Thyroid gland (tissue), 4 donors: ENCODE results near the gene HUWE1. TPM values are rescaled to one million over a fixed set of nuclear protein-coding genes. Genes with fewer than 3 reads are reported as not detected.
"Not testable (repeated sequence)": the region's sequence is repeated elsewhere in the genome, so short reads cannot be mapped to it uniquely, and the experiment has no call there.

Source experiments
- DNase-seq, 2 donors: peaks; one replicate each; pipeline ENCODE4 v3.0.0-alpha.2; 2019
- H3K27ac ChIP-seq, 3 donors: fragments of 200-600 bp; sonication (generic); 1 replicate in 2 of 3; 2 replicates in 1 of 3; pipeline ENCODE4 v1.5.1; 2016 to 2019; ENCODE audit warnings: mild to moderate bottlenecking in 1 of 3, moderate library complexity in 1 of 3
- H3K27me3 ChIP-seq: fragments of 200-600 bp; sonication (generic); one replicate; pipeline ENCODE4 v1.5.1; 2019
- H3K36me3 ChIP-seq, 2 donors: fragments of 200-600 bp; sonication (generic); one replicate each; pipeline ENCODE4 v1.5.1; 2016 to 2019
- H3K4me1 ChIP-seq, 2 donors: fragments of 200-600 bp; sonication (generic); one replicate each; pipeline ENCODE4 v1.5.1; 2017 to 2019
- H3K4me3 ChIP-seq, 3 donors: fragments of 200-600 bp; sonication (generic); replicated peaks in 1 of 3; 1 replicate in 2 of 3; 2 replicates in 1 of 3; pipeline ENCODE4 v1.5.1; 2016; ENCODE audit warnings: mild to moderate bottlenecking in 1 of 3
- H3K9me3 ChIP-seq: fragments of 200-600 bp; sonication (generic); one replicate; pipeline ENCODE4 v1.5.1; 2017
- POLR2A ChIP-seq, 2 donors: fragments of 450-650 bp; IDR thresholded peaks; one replicate each; pipeline ENCODE4 v1.6.1; 2017; ENCODE audit warnings: antibody characterized with exemption in 2 of 2, mild to moderate bottlenecking in 2 of 2, moderate library complexity in 1 of 2
- WGBS, 2 donors: methylation state at CpG; one replicate each; pipeline ENCODE4 v1.1.5; 2017; 5-methylcytosine and 5-hydroxymethylcytosine counted together
- intact Hi-C: fragments of 100-400 bp; cut with DNase I; formaldehyde crosslinking; loops from one replicate; pipeline ENCODE4 v1.15.1; 2023
- total RNA-seq, 4 donors: library from RNA; depleted of rRNA; stranded (reverse); fragments of >200 nt; gene quantifications; one replicate each; pipeline ENCODE4 v1.2.3, GENCODE V29; 2016
- TF ChIP-seq, protein P1 (sequence below), 6 experiments: fragments of 200-600 bp in 3 of 6; fragments of 450-650 bp in 3 of 6; sonication (generic) in 3 of 6; IDR thresholded peaks; one replicate each; pipeline ENCODE4 v1.5.1; 2016 to 2019; ENCODE audit warnings: antibody characterized with exemption in 6 of 6, mild to moderate bottlenecking in 2 of 6, inconsistent platforms in 1 of 6, moderate library complexity in 1 of 6

The HUWE1 gene
- total RNA-seq, 4 donors from 2014 or later = 101 to 165 (median 151) TPM

DNA sequence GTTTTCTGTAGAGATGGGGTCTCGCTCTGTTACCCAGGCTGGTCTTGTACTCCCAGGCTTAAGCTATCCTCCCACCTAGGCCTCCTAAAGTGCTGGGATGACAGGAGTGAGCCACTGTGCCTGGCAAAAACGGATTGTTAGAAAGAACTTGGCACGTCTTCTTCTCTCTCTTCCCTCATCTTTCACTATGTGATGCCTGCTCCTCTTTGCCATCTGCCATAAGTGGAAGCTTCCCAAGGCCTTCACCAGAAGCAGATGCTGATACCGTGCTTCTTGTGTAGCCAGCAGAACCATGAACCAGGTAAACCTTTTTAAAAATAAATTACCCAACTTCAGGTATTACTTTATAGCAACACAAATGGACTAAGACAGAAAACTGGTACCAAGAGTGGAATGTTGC is 36.9 kb upstream of the HUWE1 start:
- Histone ChIP-seq H3K9me3 (no peaks in the 10 kb centered on the region), H3K27me3 (no peaks in the 10 kb centered on the region), H3K4me1 (no peaks in the 10 kb centered on the region), H3K27ac (no peak overlapping the region), H3K36me3 (no peaks in the 10 kb centered on the region), H3K4me3 (no peak overlapping the region)
- no peak for DNase-seq
- TF ChIP-seq, protein P1, sequence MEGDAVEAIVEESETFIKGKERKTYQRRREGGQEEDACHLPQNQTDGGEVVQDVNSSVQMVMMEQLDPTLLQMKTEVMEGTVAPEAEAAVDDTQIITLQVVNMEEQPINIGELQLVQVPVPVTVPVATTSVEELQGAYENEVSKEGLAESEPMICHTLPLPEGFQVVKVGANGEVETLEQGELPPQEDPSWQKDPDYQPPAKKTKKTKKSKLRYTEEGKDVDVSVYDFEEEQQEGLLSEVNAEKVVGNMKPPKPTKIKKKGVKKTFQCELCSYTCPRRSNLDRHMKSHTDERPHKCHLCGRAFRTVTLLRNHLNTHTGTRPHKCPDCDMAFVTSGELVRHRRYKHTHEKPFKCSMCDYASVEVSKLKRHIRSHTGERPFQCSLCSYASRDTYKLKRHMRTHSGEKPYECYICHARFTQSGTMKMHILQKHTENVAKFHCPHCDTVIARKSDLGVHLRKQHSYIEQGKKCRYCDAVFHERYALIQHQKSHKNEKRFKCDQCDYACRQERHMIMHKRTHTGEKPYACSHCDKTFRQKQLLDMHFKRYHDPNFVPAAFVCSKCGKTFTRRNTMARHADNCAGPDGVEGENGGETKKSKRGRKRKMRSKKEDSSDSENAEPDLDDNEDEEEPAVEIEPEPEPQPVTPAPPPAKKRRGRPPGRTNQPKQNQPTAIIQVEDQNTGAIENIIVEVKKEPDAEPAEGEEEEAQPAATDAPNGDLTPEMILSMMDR (IDR thresholded peaks at IDR 0.05) = no peak
- no peak for TF ChIP-seq POLR2A (IDR thresholded peaks at IDR 0.05)
- WGBS, 2 donors = 89 to 91% methylated on average over 4 of the region's 4 CpGs
- intact Hi-C loops = no loop called here

DNA sequence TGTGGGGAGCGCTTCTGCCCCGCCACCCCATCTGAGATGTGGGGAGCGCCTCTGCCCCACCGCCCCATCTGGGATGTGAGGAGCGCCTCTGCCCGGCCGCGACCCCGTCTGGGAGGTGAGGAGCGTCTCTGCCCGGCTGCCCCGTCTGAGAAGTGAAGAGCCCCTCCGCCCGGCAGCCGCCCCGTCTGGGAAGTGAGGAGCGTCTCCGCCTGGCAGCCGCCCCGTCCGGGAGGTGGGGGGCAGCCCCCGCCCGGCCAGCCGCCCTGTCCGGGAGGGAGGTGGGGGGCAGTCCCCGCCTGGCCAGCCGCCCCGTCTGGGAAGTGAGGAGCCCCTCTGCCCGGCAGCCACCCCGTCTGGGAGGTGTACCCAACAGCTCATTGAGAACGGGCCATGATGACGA is 35.1 kb upstream of the HUWE1 start:
- no CpG with 5 or more reads among the region's 32 CpGs for WGBS, 2 donors
- not testable (repeated sequence) for DNase-seq

DNA sequence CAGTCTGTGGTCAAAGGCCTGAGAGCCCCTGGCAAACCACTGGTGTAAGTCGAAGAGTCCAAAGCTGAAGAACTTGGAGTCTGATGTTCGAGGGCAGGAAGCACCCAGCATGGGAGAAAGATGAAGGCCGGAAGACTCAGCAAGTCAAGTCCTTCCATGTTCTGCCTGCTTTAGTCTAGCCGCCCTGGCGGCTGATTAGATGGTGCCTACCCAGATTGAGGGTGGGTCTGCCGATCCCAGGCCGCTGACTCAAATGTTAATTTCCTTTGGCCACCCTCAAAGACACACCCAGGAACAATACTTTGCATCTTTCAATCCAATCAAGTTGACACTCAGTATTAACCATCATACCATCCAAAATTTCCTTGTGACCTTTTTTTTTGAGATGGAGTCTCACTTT is 33.1 kb upstream of the HUWE1 start:
- H3K27me3 ChIP-seq, H3K27ac ChIP-seq, H3K36me3 ChIP-seq, H3K4me3 ChIP-seq, DNase-seq, intact Hi-C loops, H3K4me1 ChIP-seq, H3K9me3 ChIP-seq: not testable (repeated sequence)
- 90 to 95% methylated on average over 5 to 7 of the region's 7 CpGs for WGBS, 2 donors

More for the DNA sequence above, 35.1 kb upstream of the HUWE1 start:
- H3K27ac ChIP-seq, H3K9me3 ChIP-seq, intact Hi-C loops, H3K4me1 ChIP-seq, H3K27me3 ChIP-seq, H3K4me3 ChIP-seq, H3K36me3 ChIP-seq: not testable (repeated sequence)

DNA sequence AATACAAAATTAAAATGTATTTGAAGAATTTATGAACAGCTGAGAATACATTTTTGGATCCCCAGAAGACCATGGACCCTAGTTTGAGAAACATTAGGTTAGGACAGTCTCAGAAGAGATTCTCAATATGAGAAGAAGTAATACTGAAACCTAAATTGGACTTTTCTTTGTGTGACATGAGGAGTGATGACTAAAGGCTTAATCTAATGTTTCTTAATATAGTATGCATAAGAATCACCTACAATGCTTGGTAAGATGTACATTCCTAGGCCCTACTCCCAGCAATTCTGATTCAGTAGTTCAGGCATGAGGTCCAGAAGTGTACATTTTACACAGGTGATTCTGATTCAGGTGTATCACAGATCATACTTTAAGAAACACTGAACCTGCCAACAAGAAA is 31.6 kb upstream of the HUWE1 start:
- Histone ChIP-seq H3K36me3 (no peaks in the 10 kb centered on the region), H3K9me3 (no peaks in the 10 kb centered on the region), H3K4me3 (no peak overlapping the region), H3K4me1 (peaks cover 0 to 5% of the 10 kb centered on the region in 2 donors), H3K27ac (no peak overlapping the region), H3K27me3 (no peaks in the 10 kb centered on the region)
- intact Hi-C loops = no loop called here
- DNase-seq = no peak
- TF ChIP-seq, protein P1 (IDR thresholded peaks at IDR 0.05) = no peak
- TF ChIP-seq POLR2A (IDR thresholded peaks at IDR 0.05) = no peak

DNA sequence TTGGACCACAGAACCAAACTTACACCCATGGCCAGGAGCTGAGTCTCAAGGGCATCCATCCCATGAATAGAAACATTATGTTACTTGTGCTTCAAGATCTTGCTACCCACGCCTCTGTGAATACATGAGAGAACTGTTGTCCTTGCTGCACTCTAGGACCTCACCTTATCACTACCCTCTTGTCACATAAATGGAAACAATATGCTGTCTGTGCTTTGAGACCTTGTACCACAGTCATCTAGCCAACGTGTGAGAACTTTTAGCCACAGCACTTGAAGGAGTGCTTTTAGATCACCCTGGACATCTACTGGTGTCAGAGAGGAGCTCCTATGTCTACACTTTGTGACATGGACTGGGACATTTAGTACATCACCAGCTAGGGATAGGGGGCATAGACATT is 30.7 kb upstream of the HUWE1 start:
- 70 to 100% methylated on average over 1 to 2 of the region's 2 CpGs for WGBS, 2 donors
- no peaks in the 10 kb centered on the region for H3K27me3 ChIP-seq
- peaks cover 0 to 5% of the 10 kb centered on the region in 2 donors for H3K4me1 ChIP-seq
- no peak overlapping the region for H3K27ac ChIP-seq
- H3K9me3 ChIP-seq = no peaks in the 10 kb centered on the region
- H3K36me3 ChIP-seq = no peaks in the 10 kb centered on the region
- no peak overlapping the region for H3K4me3 ChIP-seq
- intact Hi-C loops = no loop called here
- TF ChIP-seq, protein P1 (IDR thresholded peaks at IDR 0.05) = no peak
- TF ChIP-seq POLR2A (IDR thresholded peaks at IDR 0.05) = no peak
- DNase-seq = no peak

DNA sequence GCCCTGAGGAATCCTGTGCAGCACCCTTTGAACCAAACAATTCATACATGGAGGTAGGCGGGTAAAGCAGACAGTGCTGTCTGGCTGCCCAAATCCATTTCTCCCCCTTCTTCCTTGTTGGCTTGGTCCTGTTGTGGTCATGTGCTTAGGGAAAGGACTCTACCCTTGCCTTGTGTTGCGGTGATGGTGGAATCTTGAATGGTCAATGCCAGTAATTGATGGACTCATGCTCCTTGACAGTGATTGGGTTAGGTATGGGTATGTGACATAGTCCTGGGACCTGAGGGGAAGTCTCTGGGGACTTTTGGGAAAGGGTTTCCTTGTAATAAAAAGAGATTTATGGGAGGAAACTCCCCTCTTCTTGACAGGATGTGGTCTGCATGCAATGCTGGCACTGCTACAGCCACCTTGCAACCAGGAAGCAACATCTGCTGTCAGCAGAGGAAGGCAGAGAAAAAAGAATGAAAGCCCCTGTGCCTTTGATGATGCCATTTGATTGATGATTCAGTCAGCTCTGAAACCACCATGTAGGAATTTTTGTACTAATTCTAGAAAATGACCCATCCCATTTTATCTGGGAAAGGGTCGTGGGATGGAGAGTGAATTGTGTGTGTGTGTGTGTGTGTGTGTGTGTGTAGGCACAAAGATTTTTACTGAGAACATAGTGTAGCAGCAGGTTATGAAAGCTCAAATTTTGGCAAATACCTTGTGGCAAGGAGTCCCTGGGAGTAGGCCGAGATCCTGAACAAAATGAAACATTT is 30.0 kb upstream of the HUWE1 start:
- H3K9me3 ChIP-seq = no peaks in the 10 kb centered on the region
- no peak overlapping the region for H3K4me3 ChIP-seq
- H3K4me1 ChIP-seq = peaks cover 0 to 5% of the 10 kb centered on the region in 2 donors
- 85 to 94% methylated on average over 3 to 4 of the region's 4 CpGs for WGBS, 2 donors
- no peak for TF ChIP-seq POLR2A (IDR thresholded peaks at IDR 0.05)
- TF ChIP-seq, protein P1 (IDR thresholded peaks at IDR 0.05) = no peak
- H3K27ac ChIP-seq = no peak overlapping the region
- no peaks in the 10 kb centered on the region for H3K36me3 ChIP-seq
- intact Hi-C loops = no loop called here
- no peaks in the 10 kb centered on the region for H3K27me3 ChIP-seq
- DNase-seq = no peak
